ENCODE data around the gene ERMAP. TPM values are rescaled to one million over a fixed set of nuclear protein-coding genes. Genes with fewer than 3 reads are reported as not detected.

ERMAP gene
- total and polyA plus RNA-seq, 2 donors from 2014 or later, result 5.4 to 13.3 TPM

DNA sequence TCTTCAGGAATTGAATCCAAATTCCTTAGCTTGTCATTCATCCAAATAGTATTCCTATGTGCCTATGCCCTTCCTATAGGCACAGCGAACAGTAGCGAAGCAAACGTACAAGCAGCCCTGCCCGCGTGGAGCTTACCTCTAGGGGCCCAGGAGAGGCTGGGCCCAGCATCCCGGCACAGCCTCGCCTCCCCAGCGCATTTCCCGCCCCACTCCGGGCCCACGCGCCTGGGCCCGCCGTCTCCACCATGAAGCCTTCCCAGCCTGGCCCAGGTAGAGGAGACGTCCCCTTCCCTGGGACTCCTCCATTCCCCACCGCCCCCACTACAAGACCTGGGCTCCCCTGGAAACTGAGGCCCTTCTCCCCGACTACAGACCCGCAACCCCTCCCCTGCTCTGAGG lies 32.4 kb upstream of the ERMAP start:
- Histone ChIP-seq H3K9me3 (ENCODE audit: control insufficient read depth in 2 of 3, insufficient read depth in 1 of 3, low read length in 3 of 3) (no peaks in the 10 kb centered on the region), H3K27me3 (ENCODE audit: control insufficient read depth, insufficient read depth, low read length) (no peaks in the 10 kb centered on the region), H3K36me3 (ENCODE audit: control insufficient read depth in 2 of 3, insufficient read depth in 3 of 3, low read length in 3 of 3) (peaks cover 0 to 8% (median 0%) of the 10 kb centered on the region in 3 donors), H3K4me3 (ENCODE audit: low read length in 3 of 3) (no peak overlapping the region), H3K4me1 (ENCODE audit: control insufficient read depth in 2 of 3, insufficient read depth in 2 of 3, low read depth in 1 of 3, low read length in 3 of 3) (peaks cover 0 to 8% (median 3%) of the 10 kb centered on the region in 3 donors), H3K9ac (ENCODE audit: low read length in 3 of 3) (no peak overlapping the region), H3K27ac (ENCODE audit: low read depth in 2 of 2, low read length in 2 of 2) (no peak overlapping the region)
- TF ChIP-seq, protein P1, sequence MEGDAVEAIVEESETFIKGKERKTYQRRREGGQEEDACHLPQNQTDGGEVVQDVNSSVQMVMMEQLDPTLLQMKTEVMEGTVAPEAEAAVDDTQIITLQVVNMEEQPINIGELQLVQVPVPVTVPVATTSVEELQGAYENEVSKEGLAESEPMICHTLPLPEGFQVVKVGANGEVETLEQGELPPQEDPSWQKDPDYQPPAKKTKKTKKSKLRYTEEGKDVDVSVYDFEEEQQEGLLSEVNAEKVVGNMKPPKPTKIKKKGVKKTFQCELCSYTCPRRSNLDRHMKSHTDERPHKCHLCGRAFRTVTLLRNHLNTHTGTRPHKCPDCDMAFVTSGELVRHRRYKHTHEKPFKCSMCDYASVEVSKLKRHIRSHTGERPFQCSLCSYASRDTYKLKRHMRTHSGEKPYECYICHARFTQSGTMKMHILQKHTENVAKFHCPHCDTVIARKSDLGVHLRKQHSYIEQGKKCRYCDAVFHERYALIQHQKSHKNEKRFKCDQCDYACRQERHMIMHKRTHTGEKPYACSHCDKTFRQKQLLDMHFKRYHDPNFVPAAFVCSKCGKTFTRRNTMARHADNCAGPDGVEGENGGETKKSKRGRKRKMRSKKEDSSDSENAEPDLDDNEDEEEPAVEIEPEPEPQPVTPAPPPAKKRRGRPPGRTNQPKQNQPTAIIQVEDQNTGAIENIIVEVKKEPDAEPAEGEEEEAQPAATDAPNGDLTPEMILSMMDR (IDR thresholded peaks at IDR 0.05; ENCODE audit: borderline replicate concordance, extremely low read depth, insufficient read depth), result no peak
- intact Hi-C loops (cut with DNase I), result no loop called here
- DNase-seq (no peak), FAIRE-seq (no peak)

DNA sequence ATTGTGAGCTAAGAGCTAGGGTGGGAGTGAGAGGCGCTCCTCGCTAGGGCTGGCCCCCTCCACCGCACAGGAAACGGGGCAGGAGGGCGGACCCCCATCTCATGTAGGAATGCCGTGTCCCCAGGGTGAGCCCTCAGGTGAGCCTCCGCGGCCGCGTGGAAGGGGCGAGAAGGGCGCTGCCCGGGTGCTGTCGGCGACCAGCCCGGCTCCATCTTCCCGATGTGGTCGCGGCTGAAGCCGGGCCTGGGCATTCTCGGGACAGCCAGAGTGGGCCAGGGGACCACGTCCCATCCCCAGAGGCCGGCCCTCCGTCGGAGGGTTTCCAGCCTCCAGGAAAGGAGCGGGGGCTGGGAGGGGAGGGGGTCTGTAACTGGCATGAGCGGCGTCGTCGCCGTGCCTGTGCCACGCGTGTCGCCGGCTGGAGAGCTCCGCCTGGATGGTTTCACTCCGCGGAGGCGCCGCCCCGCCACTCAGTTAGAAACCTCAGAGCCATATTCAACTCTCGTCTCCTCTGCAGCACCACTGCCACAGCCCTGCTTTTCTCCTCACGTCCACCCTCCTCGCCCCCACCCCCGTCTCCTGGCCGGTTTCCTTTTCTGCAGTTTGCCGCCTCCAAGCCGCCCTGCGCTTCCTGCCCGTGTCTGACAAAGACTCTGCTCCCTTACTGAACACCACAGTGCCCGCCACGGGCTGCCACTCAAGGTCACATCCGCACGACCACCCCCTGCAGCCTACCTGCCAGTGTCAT lies 31.8 kb upstream of the ERMAP start, which contains the start of gene TMEM269:
TMEM269 (plus strand) TSS at position 46 of the 748 bp plus-strand sequence. CDS start 4,903 bp downstream, outside the sequence.
- Histone ChIP-seq H3K9ac (ENCODE audit: low read length in 3 of 3) (peak within 1 kb of the TSS in 1 of 3 donors; percentile 23), H3K9me3 (ENCODE audit: control insufficient read depth in 2 of 3, insufficient read depth in 1 of 3, low read length in 3 of 3) (no peaks in the 10 kb centered on the region), H3K36me3 (ENCODE audit: control insufficient read depth in 2 of 3, insufficient read depth in 3 of 3, low read length in 3 of 3) (peaks cover 0 to 3% (median 0%) of the 10 kb centered on the region in 3 donors), H3K4me3 (ENCODE audit: low read length in 3 of 3) (peak within 1 kb of the TSS; percentile 37 to 55 (median 48)), H3K27me3 (ENCODE audit: control insufficient read depth, insufficient read depth, low read length) (no peaks in the 10 kb centered on the region), H3K4me1 (ENCODE audit: control insufficient read depth in 2 of 3, insufficient read depth in 2 of 3, low read depth in 1 of 3, low read length in 3 of 3) (peaks cover 0 to 8% (median 3%) of the 10 kb centered on the region in 3 donors), H3K27ac (ENCODE audit: low read depth in 2 of 2, low read length in 2 of 2) (no peak within 1 kb of the TSS)
- DNase-seq (peak; percentile 18 to 78 (median 52)), FAIRE-seq (no peak)
- TF ChIP-seq, protein P1 (IDR thresholded peaks at IDR 0.05; ENCODE audit: borderline replicate concordance, extremely low read depth, insufficient read depth), result no peak
- intact Hi-C loops (cut with DNase I), result no loop called here

DNA sequence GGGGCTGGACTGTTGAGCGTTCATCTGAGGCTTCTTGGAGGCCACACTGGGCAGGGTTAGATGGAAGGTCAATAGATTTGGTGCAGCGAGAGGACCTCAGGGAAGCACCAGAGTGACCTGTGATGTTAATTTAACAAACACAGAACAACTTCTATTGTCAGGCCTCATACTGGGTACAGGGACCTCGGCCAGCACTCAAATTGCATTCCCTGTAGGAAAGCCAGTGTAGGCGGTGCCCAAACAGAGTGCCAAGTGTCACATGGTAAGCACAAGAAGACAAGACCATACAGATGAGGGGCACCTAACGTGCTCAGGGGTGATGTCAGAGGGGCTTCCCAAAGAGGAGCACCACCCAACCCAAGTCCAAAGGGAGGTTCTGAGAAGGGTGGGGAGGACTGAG lies 30.8 kb upstream of the ERMAP start:
- no peak overlapping the region for H3K27ac ChIP-seq (ENCODE audit: low read depth in 2 of 2, low read length in 2 of 2)
- H3K4me1 ChIP-seq (ENCODE audit: control insufficient read depth in 2 of 3, insufficient read depth in 2 of 3, low read depth in 1 of 3, low read length in 3 of 3), result peaks cover 0 to 8% (median 3%) of the 10 kb centered on the region in 3 donors
- H3K9ac ChIP-seq (ENCODE audit: low read length in 3 of 3), result no peak overlapping the region
- no peak overlapping the region for H3K4me3 ChIP-seq (ENCODE audit: low read length in 3 of 3)
- intact Hi-C loops (cut with DNase I), result no loop called here
- no peak for FAIRE-seq
- H3K9me3 ChIP-seq (ENCODE audit: control insufficient read depth in 2 of 3, insufficient read depth in 1 of 3, low read length in 3 of 3), result no peaks in the 10 kb centered on the region
- no peak for DNase-seq
- TF ChIP-seq, protein P1 (IDR thresholded peaks at IDR 0.05; ENCODE audit: borderline replicate concordance, extremely low read depth, insufficient read depth), result no peak
- H3K27me3 ChIP-seq (ENCODE audit: control insufficient read depth, insufficient read depth, low read length), result no peaks in the 10 kb centered on the region
- H3K36me3 ChIP-seq (ENCODE audit: control insufficient read depth in 2 of 3, insufficient read depth in 3 of 3, low read length in 3 of 3), result peaks cover 0 to 3% (median 0%) of the 10 kb centered on the region in 3 donors
